Mucosa of stomach (tissue), 1 donor: Measurements from ENCODE around the gene NHSL1.

Experiments
- H3K27me3 ChIP-seq: one replicate; pipeline ENCODE4 v1.7.0; 2013; ENCODE audit warnings: mild to moderate bottlenecking, low read length; ENCODE audit not compliant: control insufficient read depth, insufficient read depth
- H3K36me3 ChIP-seq: one replicate; pipeline ENCODE4 v1.7.0; 2013; ENCODE audit warnings: low read length; ENCODE audit not compliant: control insufficient read depth, insufficient read depth
- H3K4me1 ChIP-seq: one replicate; pipeline ENCODE4 v1.7.0; 2013; ENCODE audit warnings: mild to moderate bottlenecking, low read length; ENCODE audit not compliant: control insufficient read depth, insufficient read depth
- H3K4me3 ChIP-seq: one replicate; pipeline ENCODE4 v1.7.0; 2013; ENCODE audit warnings: low read length
- H3K9ac ChIP-seq: one replicate; pipeline ENCODE4 v1.7.0; 2013; ENCODE audit warnings: mild to moderate bottlenecking, low read length, moderate library complexity
- H3K9me3 ChIP-seq: one replicate; pipeline ENCODE4 v1.7.0; 2013; ENCODE audit warnings: mild to moderate bottlenecking, low read length, moderate library complexity; ENCODE audit not compliant: control insufficient read depth
- donor health status: Pancreatic carcinoma.

Gene NHSL1, protein sequence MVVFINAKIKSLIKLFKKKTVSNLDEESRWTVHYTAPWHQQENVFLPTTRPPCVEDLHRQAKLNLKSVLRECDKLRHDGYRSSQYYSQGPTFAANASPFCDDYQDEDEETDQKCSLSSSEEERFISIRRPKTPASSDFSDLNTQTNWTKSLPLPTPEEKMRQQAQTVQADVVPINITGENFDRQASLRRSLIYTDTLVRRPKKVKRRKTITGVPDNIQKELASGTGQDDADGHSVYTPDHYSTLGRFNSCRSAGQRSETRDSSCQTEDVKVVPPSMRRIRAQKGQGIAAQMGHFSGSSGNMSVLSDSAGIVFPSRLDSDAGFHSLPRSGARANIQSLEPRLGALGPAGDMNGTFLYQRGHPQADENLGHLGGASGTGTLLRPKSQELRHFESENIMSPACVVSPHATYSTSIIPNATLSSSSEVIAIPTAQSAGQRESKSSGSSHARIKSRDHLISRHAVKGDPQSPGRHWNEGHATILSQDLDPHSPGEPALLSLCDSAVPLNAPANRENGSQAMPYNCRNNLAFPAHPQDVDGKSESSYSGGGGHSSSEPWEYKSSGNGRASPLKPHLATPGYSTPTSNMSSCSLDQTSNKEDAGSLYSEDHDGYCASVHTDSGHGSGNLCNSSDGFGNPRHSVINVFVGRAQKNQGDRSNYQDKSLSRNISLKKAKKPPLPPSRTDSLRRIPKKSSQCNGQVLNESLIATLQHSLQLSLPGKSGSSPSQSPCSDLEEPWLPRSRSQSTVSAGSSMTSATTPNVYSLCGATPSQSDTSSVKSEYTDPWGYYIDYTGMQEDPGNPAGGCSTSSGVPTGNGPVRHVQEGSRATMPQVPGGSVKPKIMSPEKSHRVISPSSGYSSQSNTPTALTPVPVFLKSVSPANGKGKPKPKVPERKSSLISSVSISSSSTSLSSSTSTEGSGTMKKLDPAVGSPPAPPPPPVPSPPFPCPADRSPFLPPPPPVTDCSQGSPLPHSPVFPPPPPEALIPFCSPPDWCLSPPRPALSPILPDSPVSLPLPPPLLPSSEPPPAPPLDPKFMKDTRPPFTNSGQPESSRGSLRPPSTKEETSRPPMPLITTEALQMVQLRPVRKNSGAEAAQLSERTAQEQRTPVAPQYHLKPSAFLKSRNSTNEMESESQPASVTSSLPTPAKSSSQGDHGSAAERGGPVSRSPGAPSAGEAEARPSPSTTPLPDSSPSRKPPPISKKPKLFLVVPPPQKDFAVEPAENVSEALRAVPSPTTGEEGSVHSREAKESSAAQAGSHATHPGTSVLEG (N-terminal part only)

DNA sequence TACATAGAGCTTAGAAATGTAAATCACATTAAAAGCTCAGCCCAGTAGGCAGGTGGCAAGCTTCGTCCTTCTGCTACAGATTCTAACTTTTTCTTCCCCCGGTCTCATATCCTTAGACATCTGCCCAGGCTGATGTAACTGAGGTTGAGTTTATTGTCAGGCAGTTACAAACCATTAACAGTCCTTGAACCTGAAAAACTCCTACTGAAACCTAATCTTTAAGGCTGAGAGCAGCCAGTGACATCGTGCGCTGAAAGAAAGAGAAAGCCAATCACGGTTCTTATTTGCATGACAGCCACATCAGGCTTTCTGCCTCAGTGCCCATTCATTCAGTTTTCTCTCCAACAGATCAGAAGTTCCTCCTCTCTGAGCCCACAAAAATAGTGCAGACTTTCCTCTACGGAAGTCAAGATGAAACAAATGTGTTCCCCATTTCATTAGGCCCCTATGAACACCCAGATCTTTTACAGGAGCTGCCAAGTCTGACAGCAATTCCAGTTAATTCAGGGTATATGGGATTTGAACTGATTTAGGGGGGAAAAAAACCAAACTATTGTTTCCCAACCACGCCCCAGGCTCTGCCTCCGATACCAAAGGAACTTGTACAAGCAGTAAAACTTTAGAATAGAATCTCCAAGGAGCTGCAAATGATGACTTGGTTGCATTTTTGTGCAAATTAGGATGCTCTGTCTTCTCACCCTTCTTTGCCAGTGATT lies at the start of gene NHSL1:
TSS of gene NHSL1 (minus strand) at position 192 of the 716 bp plus-strand sequence. CDS start 204 bp downstream, outside the sequence.
- peak within 1 kb of the TSS; percentile 19 for H3K9ac ChIP-seq
- H3K36me3 ChIP-seq = no peaks in the 10 kb centered on the region
- H3K4me3 ChIP-seq = no peak within 1 kb of the TSS
- H3K4me1 ChIP-seq = peaks cover 57% of the 10 kb centered on the region
- H3K9me3 ChIP-seq = no peaks in the 10 kb centered on the region
- no peaks in the 10 kb centered on the region for H3K27me3 ChIP-seq

DNA sequence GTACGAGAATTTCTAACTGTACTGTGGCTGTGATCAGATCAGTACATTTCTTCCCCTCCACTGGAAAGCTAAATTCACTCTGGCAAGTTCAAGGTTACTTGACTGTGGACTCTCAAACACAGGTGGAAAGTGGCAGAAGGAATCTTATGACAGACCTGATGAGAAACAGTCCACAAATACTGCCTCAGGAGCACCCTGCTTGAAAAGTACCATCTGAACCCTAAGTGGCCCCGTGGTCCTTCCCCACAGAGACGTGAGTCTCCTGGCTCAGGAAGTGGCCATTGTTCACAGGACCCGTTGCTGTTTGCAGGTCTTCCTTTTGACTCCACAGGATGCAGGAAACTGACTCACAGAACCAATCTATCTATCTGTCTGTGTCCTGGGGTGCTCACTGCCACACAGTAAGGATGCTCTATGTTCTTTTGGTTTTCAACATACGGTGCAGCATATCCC lies 47.5 kb upstream of the NHSL1 start:
- Histone ChIP-seq H3K27me3 (no peaks in the 10 kb centered on the region), H3K36me3 (no peaks in the 10 kb centered on the region), H3K4me3 (no peak overlapping the region), H3K9me3 (no peaks in the 10 kb centered on the region), H3K4me1 (peaks cover 45% of the 10 kb centered on the region), H3K9ac (no peak overlapping the region)

DNA sequence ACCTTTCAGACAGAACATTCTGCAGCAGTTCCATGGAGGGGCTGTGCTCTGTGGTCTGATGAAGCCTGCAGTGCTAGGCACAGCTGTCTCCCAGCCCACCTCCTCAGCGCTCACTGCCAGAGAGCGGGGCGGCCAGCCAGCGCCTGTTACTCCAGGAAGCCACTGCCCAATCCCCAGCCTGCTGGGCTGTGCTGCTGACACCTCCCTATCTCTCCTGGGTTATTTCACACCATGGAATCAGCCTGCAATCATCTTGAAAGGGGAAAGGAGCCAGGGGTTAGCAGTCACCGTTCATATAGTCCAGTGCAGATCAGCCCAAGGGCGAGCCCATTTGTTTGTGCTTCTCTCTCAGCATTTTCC lies 46.3 kb upstream of the NHSL1 start:
- H3K27me3 ChIP-seq = no peaks in the 10 kb centered on the region
- H3K36me3 ChIP-seq = no peaks in the 10 kb centered on the region
- peaks cover 43% of the 10 kb centered on the region for H3K4me1 ChIP-seq
- no peaks in the 10 kb centered on the region for H3K9me3 ChIP-seq
- peak overlapping the region; percentile 28 for H3K4me3 ChIP-seq
- H3K9ac ChIP-seq = peak overlapping the region; percentile 63

GRCh38 chr6:138544501-138544900 lies 45.2 kb upstream of the NHSL1 start:
- no peak overlapping the region for H3K4me3 ChIP-seq
- peaks cover 54% of the 10 kb centered on the region for H3K4me1 ChIP-seq
- H3K9ac ChIP-seq = no peak overlapping the region

DNA sequence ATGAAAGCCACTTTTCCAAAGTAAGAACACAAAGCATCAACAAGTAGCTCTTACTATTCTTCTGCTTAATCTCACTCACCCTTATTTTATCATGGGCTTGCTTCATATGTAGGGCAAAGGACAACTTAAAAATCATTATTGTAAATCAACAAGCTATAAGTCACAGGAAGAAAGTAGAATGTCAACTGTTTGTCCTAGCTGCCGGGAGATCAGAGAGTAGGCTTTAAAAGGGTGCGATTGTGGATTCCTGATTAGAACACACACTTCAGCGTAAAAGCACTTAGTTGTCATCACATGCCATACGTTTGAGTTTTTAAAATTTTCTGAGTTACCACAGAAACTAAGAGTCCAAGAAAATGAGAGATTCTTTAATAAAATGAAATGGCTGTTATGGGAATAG lies 44.4 kb upstream of the NHSL1 start:
- no peaks in the 10 kb centered on the region for H3K9me3 ChIP-seq
- no peak overlapping the region for H3K4me3 ChIP-seq
- H3K27me3 ChIP-seq = no peaks in the 10 kb centered on the region
- H3K36me3 ChIP-seq = no peaks in the 10 kb centered on the region
- peaks cover 60% of the 10 kb centered on the region for H3K4me1 ChIP-seq
- no peak overlapping the region for H3K9ac ChIP-seq

More at GRCh38 chr6:138544501-138544900, 45.2 kb upstream of the NHSL1 start:
- H3K9me3 ChIP-seq = no peaks in the 10 kb centered on the region
- H3K36me3 ChIP-seq = no peaks in the 10 kb centered on the region
- no peaks in the 10 kb centered on the region for H3K27me3 ChIP-seq

- Histone ChIP-seq H3K4me1 (peaks cover 68% of the 10 kb centered on the region), H3K9ac (no peak overlapping the region)
Observed at GRCh38 chr6:138541823-138542481, 42.7 kb upstream of the NHSL1 start.

GRCh38 chr6:138540468-138540867 lies 41.2 kb upstream of the NHSL1 start:
- H3K4me3 ChIP-seq = no peak overlapping the region
- no peaks in the 10 kb centered on the region for H3K27me3 ChIP-seq
- no peak overlapping the region for H3K9ac ChIP-seq
- peaks cover 68% of the 10 kb centered on the region for H3K4me1 ChIP-seq
- no peaks in the 10 kb centered on the region for H3K36me3 ChIP-seq
- H3K9me3 ChIP-seq = no peaks in the 10 kb centered on the region

More at GRCh38 chr6:138541823-138542481, 42.7 kb upstream of the NHSL1 start:
- no peaks in the 10 kb centered on the region for H3K27me3 ChIP-seq
- H3K36me3 ChIP-seq = no peaks in the 10 kb centered on the region
- H3K9me3 ChIP-seq = no peaks in the 10 kb centered on the region
- H3K4me3 ChIP-seq = no peak overlapping the region

DNA sequence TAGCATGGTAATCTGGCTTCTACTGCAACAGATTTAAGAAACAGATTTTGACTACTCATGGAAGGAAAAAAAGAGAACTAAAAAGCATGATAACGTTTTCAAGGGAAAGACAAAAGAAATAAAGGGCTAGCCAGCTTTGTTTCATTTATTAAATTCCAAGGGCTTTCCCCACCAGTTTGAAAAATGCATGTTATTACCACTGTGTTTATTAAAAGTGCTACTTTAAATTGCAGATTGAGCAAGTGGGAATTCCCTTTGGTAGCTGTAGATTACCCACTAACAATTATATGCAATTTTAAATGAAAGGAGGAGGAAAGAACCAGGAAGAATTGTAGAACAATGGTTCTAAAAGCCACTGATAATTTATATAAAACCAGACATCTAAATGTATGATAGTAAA lies 40.6 kb upstream of the NHSL1 start:
- H3K9me3 ChIP-seq = no peaks in the 10 kb centered on the region
- H3K4me1 ChIP-seq = peaks cover 72% of the 10 kb centered on the region
- no peaks in the 10 kb centered on the region for H3K36me3 ChIP-seq
- H3K27me3 ChIP-seq = no peaks in the 10 kb centered on the region
- no peak overlapping the region for H3K4me3 ChIP-seq
- H3K9ac ChIP-seq = no peak overlapping the region

- no peaks in the 10 kb centered on the region for H3K27me3 ChIP-seq
- H3K4me1 ChIP-seq = peaks cover 75% of the 10 kb centered on the region
- no peak overlapping the region for H3K4me3 ChIP-seq
- H3K9ac ChIP-seq = no peak overlapping the region
- no peaks in the 10 kb centered on the region for H3K36me3 ChIP-seq
- H3K9me3 ChIP-seq = no peaks in the 10 kb centered on the region
Observed at GRCh38 chr6:138538390-138539031, 39.2 kb upstream of the NHSL1 start.

DNA sequence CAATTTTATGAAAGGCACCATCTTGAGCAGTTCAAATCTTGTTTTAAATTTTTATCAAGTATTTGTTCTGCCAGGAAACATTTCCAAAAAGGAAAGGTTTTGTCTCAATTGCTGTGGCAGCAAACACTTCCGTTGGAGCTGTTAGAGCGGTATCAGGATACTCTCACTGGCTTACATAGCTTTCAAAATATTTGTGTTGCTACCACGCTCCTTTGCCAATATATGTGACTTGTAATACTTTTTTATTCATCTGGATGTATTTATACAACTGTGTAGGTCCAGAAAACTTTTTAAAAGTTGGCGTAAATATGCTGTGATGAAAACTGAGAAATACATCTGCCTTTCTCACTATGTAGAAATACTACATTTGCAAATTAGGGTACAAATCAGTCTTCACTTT lies 37.8 kb upstream of the NHSL1 start:
- no peaks in the 10 kb centered on the region for H3K36me3 ChIP-seq
- no peaks in the 10 kb centered on the region for H3K27me3 ChIP-seq
- H3K4me1 ChIP-seq = peaks cover 65% of the 10 kb centered on the region
- H3K4me3 ChIP-seq = no peak overlapping the region
- H3K9me3 ChIP-seq = no peaks in the 10 kb centered on the region
- no peak overlapping the region for H3K9ac ChIP-seq
